ENCODE measurements around the gene RPS6KA3. TPM values are rescaled to one million over a fixed set of nuclear protein-coding genes. Genes with fewer than 3 reads are reported as not detected.

RPS6KA3 gene
- total RNA-seq, 1 experiment from 2014 or later, result 31.9 TPM

GRCh38 chrX:20240201-20240600 lies 26.5 kb downstream of the RPS6KA3 start:
- ChIA-PET POLR2A (no interaction called here), CTCF (interaction anchor here (0.8 to 0.9 kb wide), 2 partner anchors 10 to 14 kb away, joined by 3 read pairs; no protein-coding TSS in a partner anchor)
- intact Hi-C loops (cut with micrococcal nuclease), result no loop called here
- Mint-ChIP-seq H3K27ac (ENCODE audit: low read depth, unreplicated experiment) (no peak overlapping the region), H3K4me1 (ENCODE audit: insufficient read depth, unreplicated experiment) (peaks cover 7% of the 10 kb centered on the region), H3K36me3 (ENCODE audit: insufficient read depth, unreplicated experiment) (no peaks in the 10 kb centered on the region), H3K27me3 (ENCODE audit: insufficient read depth, unreplicated experiment) (peaks cover 42% of the 10 kb centered on the region), H3K9me3 (ENCODE audit: unreplicated experiment) (peaks cover 6% of the 10 kb centered on the region), H3K4me3 (ENCODE audit: unreplicated experiment) (no peak overlapping the region)
- no TSS peak for BruUV-seq (replicated peaks)
- no peak for DNase-seq (ENCODE audit: unreplicated experiment)
- TF ChIP-seq CTCF (IDR thresholded peaks at IDR 0.05; ENCODE audit: unreplicated experiment), result no peak

GRCh38 chrX:20237864-20238263 lies 28.8 kb downstream of the RPS6KA3 start:
- CTCF ChIA-PET, result interaction anchor here (0.5 kb wide), 1 partner anchor 66 kb away, joined by 3 read pairs; no protein-coding TSS in a partner anchor
- no peaks in the 10 kb centered on the region for H3K36me3 Mint-ChIP-seq (ENCODE audit: insufficient read depth, unreplicated experiment)
- peaks cover 7% of the 10 kb centered on the region for H3K4me1 Mint-ChIP-seq (ENCODE audit: insufficient read depth, unreplicated experiment)
- POLR2A ChIA-PET, result interaction anchor here (0.6 to 1.5 kb wide), 3 partner anchors 15 to 43 kb away, joined by 3 to 5 read pairs (median 5); no protein-coding TSS in a partner anchor
- H3K27ac Mint-ChIP-seq (ENCODE audit: low read depth, unreplicated experiment), result no peak overlapping the region
- DNase-seq (ENCODE audit: unreplicated experiment), result no peak
- H3K4me3 Mint-ChIP-seq (ENCODE audit: unreplicated experiment), result no peak overlapping the region
- H3K27me3 Mint-ChIP-seq (ENCODE audit: insufficient read depth, unreplicated experiment), result peaks cover 48% of the 10 kb centered on the region
- BruUV-seq (replicated peaks), result no TSS peak
- TF ChIP-seq CTCF (IDR thresholded peaks at IDR 0.05; ENCODE audit: unreplicated experiment), result no peak
- H3K9me3 Mint-ChIP-seq (ENCODE audit: unreplicated experiment), result peaks cover 7% of the 10 kb centered on the region
- intact Hi-C loops (cut with micrococcal nuclease), result no loop called here

DNA sequence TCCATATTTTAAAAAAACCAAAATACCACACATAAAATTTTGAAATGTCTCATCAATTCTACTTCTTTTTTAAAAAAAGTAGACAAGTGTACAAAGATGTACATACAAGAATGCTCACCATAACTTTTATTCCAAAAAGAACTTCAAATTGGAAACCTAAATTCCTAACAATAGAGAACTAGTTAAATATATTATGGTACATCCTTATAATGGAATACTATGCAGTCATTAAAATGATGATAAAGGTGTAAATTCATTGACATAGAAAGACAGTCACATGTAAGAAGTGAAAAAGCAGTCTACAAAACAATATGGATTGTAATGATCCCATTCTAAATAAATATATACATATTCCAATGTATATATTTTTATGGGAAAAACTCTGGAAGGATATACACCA lies 31.0 kb downstream of the RPS6KA3 start:
- peaks cover 7% of the 10 kb centered on the region for H3K4me1 Mint-ChIP-seq (ENCODE audit: insufficient read depth, unreplicated experiment)
- ChIA-PET POLR2A (no interaction called here), CTCF (interaction anchor here (0.5 to 0.9 kb wide), 2 partner anchors 16 to 17 kb away, joined by 3 to 4 read pairs; no protein-coding TSS in a partner anchor)
- H3K9me3 Mint-ChIP-seq (ENCODE audit: unreplicated experiment), result peaks cover 7% of the 10 kb centered on the region
- no peak overlapping the region for H3K27ac Mint-ChIP-seq (ENCODE audit: low read depth, unreplicated experiment)
- no peak overlapping the region for H3K4me3 Mint-ChIP-seq (ENCODE audit: unreplicated experiment)
- no peak for TF ChIP-seq CTCF (IDR thresholded peaks at IDR 0.05; ENCODE audit: unreplicated experiment)
- peaks cover 50% of the 10 kb centered on the region for H3K27me3 Mint-ChIP-seq (ENCODE audit: insufficient read depth, unreplicated experiment)
- intact Hi-C loops (cut with micrococcal nuclease), result no loop called here
- DNase-seq (ENCODE audit: unreplicated experiment), result no peak
- BruUV-seq (replicated peaks), result no TSS peak
- H3K36me3 Mint-ChIP-seq (ENCODE audit: insufficient read depth, unreplicated experiment), result peaks cover 13% of the 10 kb centered on the region

GRCh38 chrX:20233336-20233735 lies 33.4 kb downstream of the RPS6KA3 start:
- POLR2A ChIA-PET, result no interaction called here
- no peak for DNase-seq (ENCODE audit: unreplicated experiment)
- no TSS peak for BruUV-seq (replicated peaks)
- H3K4me3 Mint-ChIP-seq (ENCODE audit: unreplicated experiment), result no peak overlapping the region
- peaks cover 7% of the 10 kb centered on the region for H3K4me1 Mint-ChIP-seq (ENCODE audit: insufficient read depth, unreplicated experiment)
- intact Hi-C loops (cut with micrococcal nuclease), result no loop called here
- no peak for TF ChIP-seq CTCF (IDR thresholded peaks at IDR 0.05; ENCODE audit: unreplicated experiment)
- no peak overlapping the region for H3K27ac Mint-ChIP-seq (ENCODE audit: low read depth, unreplicated experiment)
- CTCF ChIA-PET, result interaction anchor here (0.6 kb wide), 1 partner anchor 242 kb away, joined by 3 read pairs; no protein-coding TSS in a partner anchor
- peaks cover 18% of the 10 kb centered on the region for H3K36me3 Mint-ChIP-seq (ENCODE audit: insufficient read depth, unreplicated experiment)
- H3K9me3 Mint-ChIP-seq (ENCODE audit: unreplicated experiment), result peaks cover 7% of the 10 kb centered on the region
- H3K27me3 Mint-ChIP-seq (ENCODE audit: insufficient read depth, unreplicated experiment), result peaks cover 72% of the 10 kb centered on the region

Measured in MCF 10A (cell line).